ENCODE data around the gene CCR3.

CCR3 gene

DNA sequence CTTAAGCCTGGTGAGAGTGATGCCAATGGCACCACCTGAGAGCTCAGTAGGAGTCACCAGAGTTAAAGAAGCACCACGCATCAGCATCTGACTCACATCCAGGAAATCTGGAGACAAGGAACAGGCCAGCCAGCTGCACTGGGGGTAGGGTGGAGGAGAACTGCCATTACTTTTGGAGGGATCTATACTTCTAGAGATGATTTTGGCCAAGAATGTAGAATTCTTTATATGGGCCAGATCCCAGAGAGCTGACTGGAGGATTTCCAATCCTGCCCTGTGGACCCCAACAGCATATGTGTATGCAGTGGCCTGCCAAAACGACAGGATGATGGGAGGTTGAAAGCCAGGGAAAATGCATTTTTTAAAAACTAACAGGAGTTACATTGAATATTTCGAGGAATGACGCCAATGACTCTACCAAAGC lies 29.8 kb downstream of the CCR3 start:
- no peak for DNase-seq (ENCODE audit: low spot score)

DNA sequence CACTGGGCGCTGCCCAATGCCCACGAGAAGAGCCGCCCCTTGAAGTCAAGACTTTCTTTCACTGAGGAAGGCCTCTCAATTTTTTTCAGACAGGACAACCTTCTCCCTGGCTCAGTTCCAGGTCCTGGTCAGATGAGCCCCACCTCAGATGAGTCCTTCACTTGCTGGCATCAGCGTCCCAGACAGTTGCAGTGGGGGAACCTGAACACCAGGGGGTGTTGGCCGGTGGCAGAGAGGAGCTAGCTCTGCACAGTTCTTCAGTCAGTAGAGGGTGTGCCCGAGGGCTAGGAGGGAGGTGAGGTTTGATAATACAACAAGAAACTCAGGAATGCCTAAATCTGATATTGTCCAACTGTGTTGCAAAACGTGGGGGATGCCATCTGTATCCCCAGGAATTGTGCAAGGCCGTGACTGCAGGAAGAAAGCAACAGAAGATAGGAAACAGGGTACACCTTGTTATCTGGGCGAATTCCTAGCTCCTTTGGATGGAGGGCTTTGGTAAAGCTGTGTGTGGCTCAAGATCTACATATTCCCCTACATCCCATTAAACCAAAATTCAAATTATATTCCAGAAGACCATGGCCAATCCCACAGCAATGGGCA lies 34.3 kb downstream of the CCR3 start:
- peak; percentile 64 for DNase-seq (ENCODE audit: low spot score)

DNA sequence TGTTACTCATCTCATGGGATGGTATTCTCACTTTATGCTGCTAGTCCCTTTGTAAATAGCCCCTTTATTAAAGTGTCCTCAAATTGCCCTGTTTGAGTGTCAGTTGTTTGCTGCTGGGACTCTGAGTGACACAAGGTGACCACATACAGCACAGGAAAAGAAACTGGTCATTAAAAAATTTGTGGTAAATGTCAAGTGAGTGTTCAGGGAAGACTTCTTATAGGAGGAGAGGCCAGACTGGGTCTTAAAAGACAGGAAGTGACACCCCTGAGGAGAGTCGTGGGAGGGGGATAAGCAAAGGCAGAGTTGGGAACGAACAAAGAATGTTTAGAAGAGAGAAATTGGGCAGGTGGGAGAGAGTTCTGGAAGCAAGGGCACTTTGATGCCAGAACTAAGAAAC lies 35.2 kb downstream of the CCR3 start:
- no peak for DNase-seq (ENCODE audit: low spot score)

DNA sequence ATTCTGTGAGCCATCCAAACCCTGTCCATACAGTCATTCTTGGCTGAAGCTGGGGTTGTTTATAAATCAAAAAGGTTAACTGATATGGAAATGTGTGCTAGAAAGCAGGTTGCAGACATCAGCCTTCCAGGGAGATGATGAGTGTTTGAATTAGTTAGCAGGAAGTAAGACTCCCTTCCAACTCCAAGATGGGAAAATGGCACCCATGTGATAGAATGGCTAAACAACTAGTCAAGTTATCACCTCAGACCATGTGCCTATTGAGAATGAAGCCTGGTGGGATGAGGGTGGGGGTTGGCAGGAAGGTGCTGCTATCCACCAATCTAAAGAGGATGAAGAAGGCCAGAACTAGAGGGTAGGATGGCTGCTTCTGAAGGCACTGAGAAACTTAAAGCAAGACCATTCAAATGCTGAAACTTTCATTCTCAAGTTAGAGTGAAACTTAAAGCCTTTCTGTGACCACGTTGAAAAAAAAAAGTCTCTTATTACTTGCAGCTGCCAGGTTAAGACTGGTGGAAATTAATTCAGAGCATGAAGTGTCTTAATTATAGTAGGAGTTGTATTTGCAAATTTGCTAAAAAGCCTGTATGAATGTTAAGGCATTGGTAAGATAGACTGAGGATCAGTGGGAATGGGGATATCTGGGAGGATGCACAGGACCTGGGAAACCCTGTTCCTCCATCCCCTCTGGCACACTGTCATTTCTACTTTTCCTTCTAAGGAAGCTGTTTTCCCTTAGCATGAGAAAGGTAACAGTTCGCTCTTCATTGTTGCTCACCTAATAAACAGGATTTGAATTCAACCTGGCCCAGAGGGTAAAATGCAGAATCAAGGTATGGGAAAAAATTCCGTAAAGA lies 36.8 kb downstream of the CCR3 start:
- DNase-seq (ENCODE audit: low spot score) = no peak

DNA sequence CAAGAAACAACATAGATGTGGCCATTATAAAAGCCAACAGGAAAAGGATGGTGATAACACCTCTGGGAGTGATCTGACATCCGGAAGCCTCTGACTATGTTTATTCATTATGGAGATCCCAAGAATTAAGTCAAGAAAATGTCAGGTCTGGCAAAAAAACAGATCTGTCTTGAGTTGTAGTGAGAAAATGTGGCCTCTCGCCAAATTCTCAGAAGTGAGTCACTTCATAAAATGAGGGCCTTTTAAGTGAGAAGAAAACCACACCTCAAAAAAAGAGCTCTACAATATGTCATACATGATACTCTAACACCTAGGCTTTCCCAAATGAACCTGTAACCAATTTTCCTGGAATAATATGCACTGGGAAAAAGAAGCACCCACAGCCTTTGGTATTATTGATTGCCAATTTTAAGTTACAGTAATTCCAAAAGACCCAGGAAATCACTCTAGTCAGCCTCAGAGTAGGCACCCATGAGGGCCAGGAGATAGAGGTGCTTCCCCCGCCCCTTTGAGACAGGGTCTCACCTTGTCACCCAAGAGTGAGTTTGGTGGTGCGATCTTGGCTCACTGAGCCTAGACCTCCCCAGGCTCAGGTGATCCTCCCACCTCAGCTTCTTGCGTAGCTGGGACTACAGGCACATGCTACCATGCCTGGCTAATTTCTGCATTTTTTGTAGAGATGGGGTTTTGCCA lies 38.0 kb downstream of the CCR3 start:
- DNase-seq (ENCODE audit: low spot score) = no peak

DNA sequence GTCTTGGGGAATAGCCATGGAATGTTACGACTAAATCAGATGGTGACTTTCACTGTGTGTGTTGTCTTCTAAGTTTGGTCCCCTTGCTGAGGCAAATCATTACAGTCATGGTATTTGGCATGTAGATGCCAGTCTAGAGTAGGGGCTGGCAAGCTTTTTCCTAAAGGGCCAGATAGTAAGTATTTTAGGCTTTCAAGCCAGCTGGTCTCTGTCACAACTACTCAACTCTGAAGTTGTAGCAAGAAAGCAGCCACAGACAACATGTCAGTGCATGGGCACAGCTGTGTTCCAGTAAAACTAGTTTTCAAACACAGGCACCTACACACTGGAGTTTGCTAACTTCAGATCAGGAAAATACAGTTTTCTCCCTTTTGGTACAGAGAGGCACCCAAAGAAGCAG lies 39.3 kb downstream of the CCR3 start:
- no peak for DNase-seq (ENCODE audit: low spot score)

DNA sequence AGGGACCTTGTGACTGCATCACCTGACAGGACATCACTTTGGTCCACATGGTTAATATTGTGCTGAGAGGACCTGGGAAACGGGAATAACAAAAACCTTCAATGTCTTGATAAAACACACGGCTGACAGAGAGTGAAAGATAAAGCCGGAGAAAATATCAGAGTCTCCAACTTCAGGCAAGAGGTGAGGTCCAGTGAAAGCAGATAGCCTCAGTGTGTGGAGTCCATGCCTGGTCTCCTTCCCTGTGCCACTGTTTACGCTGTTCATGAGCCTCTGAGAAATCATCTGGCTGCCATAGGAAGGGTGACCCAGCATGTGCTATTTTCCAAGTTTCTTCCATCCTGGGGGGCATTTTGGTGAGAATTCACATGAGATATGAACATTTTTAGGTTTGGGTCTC lies 39.8 kb downstream of the CCR3 start:
- no peak for DNase-seq (ENCODE audit: low spot score)

DNA sequence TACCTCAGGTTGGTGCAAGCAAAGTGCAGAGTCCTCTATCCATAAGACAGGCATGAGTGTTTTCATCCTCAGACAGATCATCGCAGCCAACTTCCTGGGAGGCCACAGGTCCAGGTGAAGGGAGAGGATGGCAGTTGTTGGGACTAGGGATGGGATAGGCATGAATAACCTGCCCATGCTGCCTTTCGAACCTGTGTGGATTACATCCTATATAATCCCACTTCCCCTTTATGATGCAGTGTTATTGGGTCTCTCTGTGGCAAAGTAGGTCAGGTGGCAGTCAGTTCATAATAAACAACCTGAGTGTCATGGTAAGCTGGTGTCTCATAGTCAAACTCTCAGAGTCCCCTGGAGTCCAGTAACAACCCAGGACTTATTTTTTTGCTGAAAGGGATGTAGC lies 40.4 kb downstream of the CCR3 start:
- no peak for DNase-seq (ENCODE audit: low spot score)

DNA sequence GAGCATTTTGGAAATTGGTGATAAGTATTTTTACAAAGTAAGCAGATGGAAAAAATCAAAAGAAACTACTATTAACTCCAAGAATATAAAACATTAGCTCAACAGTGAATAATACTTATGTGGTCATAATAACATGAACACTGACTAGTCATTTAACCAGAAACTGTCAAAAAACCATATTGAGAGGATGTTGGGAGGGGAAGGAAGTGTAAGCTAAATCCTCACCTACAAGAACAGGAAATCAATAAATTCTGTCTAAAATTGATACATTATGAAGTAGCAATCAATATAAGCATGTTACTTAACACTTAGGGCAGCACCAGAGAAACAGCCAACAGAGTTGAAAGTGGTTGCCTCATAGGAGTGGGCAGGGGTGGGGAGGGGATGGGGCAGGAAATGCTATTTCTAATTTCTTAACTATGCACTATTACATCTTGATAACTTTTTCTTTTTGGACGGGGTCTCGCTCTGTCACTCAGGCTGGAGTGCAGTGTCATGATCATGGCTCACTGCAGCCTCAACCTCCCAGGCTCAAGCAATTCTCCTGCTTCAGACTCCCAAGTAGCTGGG lies 41.7 kb downstream of the CCR3 start:
- no peak for DNase-seq (ENCODE audit: low spot score)

DNA sequence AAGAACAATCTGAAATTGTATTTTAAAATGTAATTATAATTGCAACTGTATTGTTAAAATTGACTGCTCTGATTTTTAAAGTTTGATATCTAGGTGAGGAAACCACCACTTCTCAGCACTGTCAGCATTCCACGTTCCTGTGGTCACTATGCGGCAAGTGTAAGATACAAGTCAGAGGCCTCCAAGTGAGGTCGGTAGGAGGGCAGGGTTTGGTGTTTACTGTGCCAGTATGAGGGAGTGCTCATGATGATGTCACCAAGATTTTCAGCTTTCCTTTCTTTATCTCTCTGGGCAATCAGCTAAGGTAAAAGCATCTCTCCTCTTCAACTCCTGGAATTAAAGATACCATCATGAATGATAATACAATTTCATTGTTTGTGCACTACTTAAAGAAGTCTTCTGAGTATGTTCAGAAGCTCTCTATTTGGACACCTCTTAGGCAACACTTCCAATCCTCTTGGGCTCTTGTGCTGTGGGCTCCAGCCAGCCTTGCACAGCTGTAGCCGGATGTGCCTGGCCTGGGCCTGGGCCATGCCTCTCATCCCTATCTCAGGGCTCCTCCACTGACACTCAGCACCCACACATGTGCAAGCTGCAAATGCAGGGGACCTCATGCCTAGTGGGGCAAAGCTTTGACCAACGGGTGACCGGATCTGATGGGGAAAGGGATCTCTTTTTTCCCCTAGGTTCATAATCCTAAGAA lies 42.9 kb downstream of the CCR3 start:
- DNase-seq (ENCODE audit: low spot score) = no peak

DNA sequence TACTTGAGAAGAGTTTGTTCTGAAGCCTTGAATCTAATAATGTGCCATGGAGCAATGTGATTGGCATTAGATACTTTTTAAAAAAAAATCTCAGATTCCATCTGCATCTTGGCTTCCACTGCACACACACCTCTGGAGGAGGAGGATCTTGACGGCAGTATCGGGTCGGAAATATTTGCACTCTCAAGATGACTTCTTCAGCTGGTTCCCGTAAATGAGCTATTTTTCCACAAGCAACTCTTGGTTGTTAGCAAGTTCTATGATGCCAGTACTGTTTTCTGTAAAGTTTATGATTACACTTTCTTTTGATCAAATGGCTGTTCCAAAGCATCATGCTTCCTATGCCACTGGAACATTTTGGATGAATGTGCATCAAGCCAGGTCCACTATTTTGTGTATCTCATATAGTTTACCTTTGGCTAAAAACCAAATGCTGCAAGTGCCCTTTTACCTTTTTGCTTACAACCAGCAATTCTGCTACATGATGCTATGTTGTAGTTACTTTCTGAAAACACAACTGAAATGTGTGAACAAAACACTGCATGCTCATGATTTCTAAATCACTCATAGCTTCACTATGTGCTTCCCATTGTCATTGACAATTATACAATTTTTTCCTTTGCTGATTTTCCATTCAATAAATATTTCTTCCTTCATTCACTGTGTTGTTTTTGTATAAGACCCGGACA lies 43.8 kb downstream of the CCR3 start:
- DNase-seq (ENCODE audit: low spot score) = no peak

DNA sequence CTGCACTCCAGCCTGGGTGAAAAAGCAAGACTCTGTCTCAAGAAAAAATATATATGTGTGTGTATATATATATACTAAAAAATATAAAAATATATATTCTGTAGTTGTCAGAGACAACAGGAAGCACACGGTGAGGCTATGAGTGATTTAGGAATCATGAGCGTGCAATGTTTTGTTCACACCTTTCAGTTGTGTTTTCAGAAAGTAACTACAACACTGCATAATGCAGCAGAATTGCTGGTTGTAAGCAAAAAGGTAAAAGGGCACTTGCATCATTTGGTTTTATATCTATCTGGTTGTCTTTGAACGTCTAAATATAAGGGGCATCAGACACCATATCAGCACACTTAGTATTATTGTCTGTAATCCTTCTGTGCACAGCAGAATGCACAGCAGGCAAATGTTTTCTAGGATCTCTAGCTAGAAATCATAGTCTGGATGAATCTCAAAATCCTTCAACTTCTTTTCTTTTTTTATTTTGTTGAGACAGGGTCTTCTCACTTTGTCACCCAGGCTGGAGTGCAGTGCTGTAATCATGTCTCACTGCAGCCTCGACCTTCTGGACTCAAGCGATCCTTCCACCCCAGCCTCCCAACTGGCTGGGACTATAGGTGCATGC lies 44.8 kb downstream of the CCR3 start:
- DNase-seq (ENCODE audit: low spot score) = no peak

DNA sequence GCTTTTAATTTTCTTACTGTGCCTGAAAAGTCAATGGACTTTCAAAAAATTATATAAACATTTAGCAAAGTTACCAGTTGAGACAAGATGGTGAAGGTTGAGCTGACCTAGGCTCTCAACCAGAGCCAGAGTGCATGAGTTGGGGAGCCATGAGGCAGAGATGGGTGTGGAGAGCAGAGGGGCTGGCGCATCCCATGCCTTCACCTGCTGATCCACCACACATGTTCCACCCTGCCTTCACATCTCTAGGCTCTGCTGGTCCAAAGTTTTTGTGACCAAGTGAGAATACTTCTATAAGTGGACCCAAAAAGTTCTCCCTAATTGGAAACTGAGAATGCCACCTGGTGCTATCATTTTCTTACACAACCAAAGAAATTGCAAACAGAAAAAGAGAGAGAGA lies 47.3 kb downstream of the CCR3 start:
- DNase-seq (ENCODE audit: low spot score) = no peak

DNA sequence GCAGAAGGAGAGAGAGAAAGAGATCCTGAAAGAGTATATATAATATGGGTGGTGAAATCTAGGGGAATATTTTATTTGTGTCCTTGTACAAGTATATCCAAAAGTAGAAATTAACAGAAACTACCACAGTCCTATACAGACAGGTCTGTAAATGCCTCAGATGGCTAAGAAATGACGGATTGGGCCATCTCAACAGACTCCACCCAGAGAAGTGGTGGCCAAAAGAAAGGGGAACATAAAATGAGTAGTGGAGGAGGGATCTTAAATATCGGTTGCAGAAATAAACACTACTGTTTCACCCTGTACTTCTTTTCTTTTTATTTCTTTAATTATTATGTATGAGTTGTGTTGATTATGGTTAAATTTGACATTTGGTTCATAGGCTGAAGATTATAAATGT lies 47.7 kb downstream of the CCR3 start:
- no peak for DNase-seq (ENCODE audit: low spot score)

DNA sequence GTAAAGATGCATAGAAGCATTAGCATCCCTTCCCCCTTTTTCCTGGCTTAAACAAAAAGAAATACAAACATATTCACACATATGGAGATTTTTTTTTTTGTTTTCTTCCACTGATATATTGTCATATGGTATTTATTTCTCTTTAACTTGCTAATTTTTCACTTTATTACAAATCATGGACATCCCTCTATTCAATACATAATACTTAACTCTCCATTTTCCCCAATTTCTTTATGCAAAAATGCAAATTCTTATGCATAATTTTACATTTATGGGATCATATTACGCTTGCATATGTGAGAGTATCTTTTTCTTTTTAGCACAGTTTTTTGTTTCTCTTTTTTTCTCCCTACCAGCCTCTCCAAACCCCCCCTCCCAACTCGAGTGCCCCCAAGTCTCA lies 48.8 kb downstream of the CCR3 start:
- DNase-seq (ENCODE audit: low spot score) = no peak

DNA sequence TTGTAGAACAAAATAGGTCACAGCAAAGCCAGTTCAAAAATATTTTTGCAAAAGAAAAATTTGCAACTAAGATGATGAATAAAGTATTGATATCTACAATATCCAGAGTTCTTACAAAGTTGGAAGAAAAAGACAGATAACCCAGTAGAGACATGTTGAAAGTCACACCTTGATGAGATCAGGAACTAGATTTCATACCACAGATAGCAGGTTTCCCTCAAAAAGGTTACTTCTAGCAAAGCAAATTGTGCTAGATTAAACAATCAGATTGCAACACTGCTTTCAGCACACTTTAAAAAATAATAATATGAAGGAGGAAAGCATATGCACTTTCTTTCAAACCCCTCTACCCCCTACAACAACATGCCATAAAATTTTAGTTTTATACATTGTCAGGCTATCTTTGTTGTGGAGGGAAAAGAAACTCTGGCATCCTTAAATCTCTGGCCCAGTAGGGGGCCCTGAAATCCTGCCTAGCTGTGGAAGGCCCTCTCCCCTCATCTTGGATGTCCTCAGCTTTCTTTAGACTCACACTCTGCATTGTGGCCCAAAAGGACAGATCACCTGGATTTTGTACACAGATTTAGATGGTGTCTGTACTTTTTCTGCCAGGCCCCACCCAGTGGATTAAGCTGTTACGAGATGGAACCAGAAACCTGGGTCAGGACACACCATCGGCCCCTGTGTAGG lies 50.9 kb downstream of the CCR3 start:
- DNase-seq (ENCODE audit: low spot score) = no peak

DNA sequence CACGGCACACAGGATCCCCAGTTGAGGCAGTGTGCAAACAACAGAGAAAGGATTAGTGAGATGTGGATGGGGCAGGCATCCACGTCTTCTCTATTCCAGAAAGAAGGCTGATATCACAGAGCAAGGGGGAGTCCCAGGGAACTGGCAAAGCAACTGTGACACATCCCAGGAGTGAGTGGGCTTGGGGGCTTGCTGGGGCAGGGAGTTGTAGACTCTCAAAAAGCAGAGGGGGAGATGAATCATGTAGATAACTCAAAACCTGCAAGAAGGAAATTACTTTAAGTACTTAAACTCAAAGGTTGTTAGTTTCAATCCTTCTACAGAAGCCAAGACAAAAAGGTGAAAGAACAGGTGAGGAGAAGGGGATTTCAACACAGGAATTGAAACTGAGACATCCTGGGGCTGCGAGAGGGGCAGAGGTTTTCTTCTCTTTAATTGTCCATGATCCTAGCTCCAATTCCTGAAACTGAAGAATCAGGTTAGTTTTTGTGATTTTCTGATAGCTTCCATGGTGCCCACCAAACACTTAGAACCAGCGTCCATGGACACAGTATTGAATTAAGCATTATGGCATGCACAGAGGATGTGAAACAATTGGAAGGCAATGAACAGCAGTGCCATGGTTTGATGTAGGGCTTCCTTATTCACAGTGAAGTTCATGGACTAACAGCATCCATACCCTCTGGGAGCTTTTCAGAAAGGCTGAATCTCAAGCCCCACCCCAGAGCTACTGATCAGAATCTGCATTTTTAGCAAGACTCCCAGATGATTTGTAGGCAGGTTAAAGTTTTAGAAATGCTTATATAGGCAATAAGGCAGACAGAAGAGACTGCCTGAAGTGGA lies 52.0 kb downstream of the CCR3 start:
- DNase-seq (ENCODE audit: low spot score) = no peak

DNA sequence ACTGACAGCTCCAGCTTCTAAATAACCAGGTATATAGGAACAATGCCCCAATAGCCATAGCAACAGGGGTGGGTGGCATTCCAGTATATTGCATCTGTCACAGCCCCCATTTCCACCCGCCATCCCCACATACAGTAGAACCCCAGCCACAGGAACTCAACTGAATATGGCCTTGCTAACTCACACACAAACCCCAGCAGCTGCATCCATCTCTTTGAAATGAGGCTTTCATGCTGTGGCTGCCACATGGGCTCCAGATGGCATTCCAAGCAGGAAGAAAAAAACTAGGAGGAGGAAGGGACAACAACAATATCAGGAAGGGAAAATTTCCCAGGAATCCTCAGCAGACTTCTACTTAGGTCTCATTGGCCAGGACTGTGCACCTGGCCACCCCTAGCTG lies 54.6 kb downstream of the CCR3 start:
- DNase-seq (ENCODE audit: low spot score) = no peak

DNA sequence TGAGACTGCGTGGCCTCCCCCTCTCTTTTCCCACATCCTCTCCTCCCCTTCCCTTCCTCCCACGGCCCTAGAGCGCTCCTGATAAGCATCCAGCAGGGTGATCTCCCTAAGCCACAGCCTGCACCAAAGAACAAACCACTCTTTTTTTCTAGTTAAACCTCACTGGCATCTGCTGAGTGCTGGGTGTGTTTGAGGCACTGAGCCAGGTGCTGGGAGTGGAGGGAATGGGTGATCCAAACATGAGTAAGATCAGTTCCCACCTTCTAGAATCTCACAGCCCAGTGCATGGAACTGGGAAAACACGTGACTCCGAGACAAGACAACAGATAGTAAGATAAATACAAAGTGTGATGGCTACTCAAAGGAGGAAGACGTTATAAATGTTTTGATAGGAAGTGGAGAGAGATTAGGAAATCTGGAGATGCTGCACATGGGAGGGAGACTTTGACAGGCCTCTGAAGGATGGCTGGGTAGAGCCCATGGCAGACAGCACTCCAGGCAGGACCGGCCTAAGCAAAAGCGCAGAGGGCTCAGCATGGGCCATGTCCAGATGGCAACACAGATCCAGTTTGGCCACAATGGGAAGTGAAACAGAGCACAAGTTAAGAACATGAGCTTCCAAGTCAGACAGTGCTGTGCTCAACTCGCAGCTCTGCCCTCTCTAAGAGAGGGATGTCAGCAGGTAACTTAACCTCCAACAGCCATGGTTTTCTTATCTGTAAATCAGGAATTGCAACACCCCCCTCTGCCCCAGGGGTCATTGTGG lies 55.6 kb downstream of the CCR3 start:
- no peak for DNase-seq (ENCODE audit: low spot score)

All from hematopoietic multipotent progenitor cell treated with erythropoietin and hydrocortisone succinate and interleukin-3 and kit ligand, for 15 days (in vitro differentiated cells).